Brain microvascular endothelial cell (primary cell): ENCODE measurements around the gene ENOX1.

Source experiments
- DNase-seq: peaks from one replicate; pipeline ENCODE4 v3.0.0-alpha.2; 2020
- H3K27ac ChIP-seq: fragments of 250-450 bp; sonication (Bioruptor Pico); 2 replicates; pipeline ENCODE4 v1.5.1; 2020; ENCODE audit warnings: mild to moderate bottlenecking, moderate library complexity
- H3K27me3 ChIP-seq: fragments of 250-450 bp; sonication (Bioruptor Pico); replicated peaks from 2 replicates; pipeline ENCODE4 v1.5.1; 2020; ENCODE audit warnings: mild to moderate bottlenecking
- H3K36me3 ChIP-seq: fragments of 250-450 bp; sonication (Bioruptor Pico); replicated peaks from 2 replicates; pipeline ENCODE4 v1.5.1; 2020; ENCODE audit warnings: mild to moderate bottlenecking
- H3K4me3 ChIP-seq: 2 replicates; pipeline ENCODE4 v1.5.1; 2011; ENCODE audit warnings: low read depth, mild to moderate bottlenecking, control low read depth, low read length, moderate library complexity
- in situ Hi-C: cut with HindIII; loops from 2 replicates; pipeline ENCODE4 v1.10.0; 2017; ENCODE audit warnings: low sequenced_read_pairs, low pct_ligation_motif_present
- TF ChIP-seq, protein P1 (sequence below): IDR thresholded peaks from 2 replicates; pipeline ENCODE4 v1.5.1; 2011; ENCODE audit warnings: low read depth, mild to moderate bottlenecking, moderate library complexity, low read length, control low read depth, inconsistent platforms; ENCODE audit errors: missing control alignments

ENOX1 gene

GRCh38 chr13:43193789-43194420 is 592.9 kb downstream of the ENOX1 start:
- H3K27ac ChIP-seq, result no peak overlapping the region
- in situ Hi-C loops, result no loop called here
- no peaks in the 10 kb centered on the region for H3K36me3 ChIP-seq
- H3K27me3 ChIP-seq, result no peaks in the 10 kb centered on the region
- H3K4me3 ChIP-seq, result no peak overlapping the region
- TF ChIP-seq, protein P1, sequence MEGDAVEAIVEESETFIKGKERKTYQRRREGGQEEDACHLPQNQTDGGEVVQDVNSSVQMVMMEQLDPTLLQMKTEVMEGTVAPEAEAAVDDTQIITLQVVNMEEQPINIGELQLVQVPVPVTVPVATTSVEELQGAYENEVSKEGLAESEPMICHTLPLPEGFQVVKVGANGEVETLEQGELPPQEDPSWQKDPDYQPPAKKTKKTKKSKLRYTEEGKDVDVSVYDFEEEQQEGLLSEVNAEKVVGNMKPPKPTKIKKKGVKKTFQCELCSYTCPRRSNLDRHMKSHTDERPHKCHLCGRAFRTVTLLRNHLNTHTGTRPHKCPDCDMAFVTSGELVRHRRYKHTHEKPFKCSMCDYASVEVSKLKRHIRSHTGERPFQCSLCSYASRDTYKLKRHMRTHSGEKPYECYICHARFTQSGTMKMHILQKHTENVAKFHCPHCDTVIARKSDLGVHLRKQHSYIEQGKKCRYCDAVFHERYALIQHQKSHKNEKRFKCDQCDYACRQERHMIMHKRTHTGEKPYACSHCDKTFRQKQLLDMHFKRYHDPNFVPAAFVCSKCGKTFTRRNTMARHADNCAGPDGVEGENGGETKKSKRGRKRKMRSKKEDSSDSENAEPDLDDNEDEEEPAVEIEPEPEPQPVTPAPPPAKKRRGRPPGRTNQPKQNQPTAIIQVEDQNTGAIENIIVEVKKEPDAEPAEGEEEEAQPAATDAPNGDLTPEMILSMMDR, result no peak
- no peak for DNase-seq

DNA sequence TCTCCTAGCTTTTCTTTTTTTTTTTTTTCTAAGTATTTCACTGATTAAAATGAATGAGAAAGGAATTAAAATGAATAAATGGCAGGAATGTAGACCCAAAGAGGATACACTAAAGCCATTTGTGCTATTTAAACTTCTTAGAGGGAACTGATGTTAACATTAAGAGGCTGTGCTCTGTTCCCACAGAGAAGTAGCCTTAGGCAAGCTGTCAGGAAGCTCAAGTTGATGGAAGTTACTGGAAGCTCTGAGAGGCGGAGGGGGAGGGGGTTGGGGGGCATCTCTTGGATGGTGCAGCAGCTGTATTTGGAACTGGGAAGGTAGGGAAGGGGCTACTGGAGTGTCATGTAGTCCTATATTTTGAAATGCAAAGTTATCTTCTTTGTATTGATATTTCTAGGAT is 595.2 kb downstream of the ENOX1 start:
- no peaks in the 10 kb centered on the region for H3K27me3 ChIP-seq
- TF ChIP-seq, protein P1, result no peak
- H3K27ac ChIP-seq, result no peak overlapping the region
- DNase-seq, result no peak
- in situ Hi-C loops, result no loop called here
- H3K36me3 ChIP-seq, result no peaks in the 10 kb centered on the region
- no peak overlapping the region for H3K4me3 ChIP-seq

GRCh38 chr13:43185226-43185625 is 601.5 kb downstream of the ENOX1 start:
- no peak overlapping the region for H3K27ac ChIP-seq
- no peaks in the 10 kb centered on the region for H3K36me3 ChIP-seq
- TF ChIP-seq, protein P1, result no peak
- DNase-seq, result no peak
- no peaks in the 10 kb centered on the region for H3K27me3 ChIP-seq
- no peak overlapping the region for H3K4me3 ChIP-seq
- in situ Hi-C loops, result no loop called here

- in situ Hi-C loops, result no loop called here
- Histone ChIP-seq H3K4me3 (no peak overlapping the region), H3K36me3 (no peaks in the 10 kb centered on the region), H3K27ac (no peak overlapping the region), H3K27me3 (no peaks in the 10 kb centered on the region)
- no peak for DNase-seq
- TF ChIP-seq, protein P1, result no peak
Measured at GRCh38 chr13:43180837-43181236, 605.9 kb downstream of the ENOX1 start.

- no peak for DNase-seq
- in situ Hi-C loops, result no loop called here
- Histone ChIP-seq H3K27ac (no peak overlapping the region), H3K27me3 (no peaks in the 10 kb centered on the region), H3K4me3 (no peak overlapping the region), H3K36me3 (no peaks in the 10 kb centered on the region)
- TF ChIP-seq, protein P1, result no peak
Measured at GRCh38 chr13:43180036-43180660, 606.6 kb downstream of the ENOX1 start.

DNA sequence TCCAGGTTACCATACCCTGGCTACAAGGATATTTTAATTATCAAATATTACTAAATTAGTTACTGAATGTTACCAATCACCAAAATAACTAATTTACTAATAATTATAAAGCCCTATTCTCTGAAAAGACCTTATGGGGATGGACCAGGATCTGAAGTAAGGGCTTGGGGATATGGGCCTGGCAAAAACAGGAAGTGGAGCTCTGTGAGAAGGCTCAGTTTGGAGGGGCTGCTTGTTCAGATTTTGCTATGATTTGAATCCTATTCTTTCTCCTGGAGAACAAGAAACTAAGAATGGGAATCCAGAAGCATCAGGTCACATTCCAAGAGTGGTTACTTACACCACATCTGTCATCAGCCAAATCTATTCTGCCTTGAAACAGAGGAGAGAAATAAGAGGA is 615.3 kb downstream of the ENOX1 start:
- in situ Hi-C loops, result no loop called here
- no peaks in the 10 kb centered on the region for H3K36me3 ChIP-seq
- no peak overlapping the region for H3K4me3 ChIP-seq
- no peak overlapping the region for H3K27ac ChIP-seq
- no peaks in the 10 kb centered on the region for H3K27me3 ChIP-seq
- no peak for DNase-seq
- TF ChIP-seq, protein P1, result no peak
